ENCODE measurements around the gene MCEMP1. TPM values are rescaled to one million over a fixed set of nuclear protein-coding genes. Genes with fewer than 3 reads are reported as not detected.

Gene MCEMP1
- total RNA-seq, 2 experiments from 2014 or later = not detected

GRCh38 chr19:7662657-7663056 is 14.2 kb upstream of the MCEMP1 start:
- H3K4me1 Mint-ChIP-seq = peaks cover 10% of the 10 kb centered on the region
- no peak overlapping the region for H3K4me3 Mint-ChIP-seq
- ChIA-PET CTCF (no interaction called here), POLR2A (interaction anchor here (1.9 kb wide), 1 partner anchor 33 kb away, joined by 5 read pairs; the partner anchor contains the start of gene PET100)
- no peaks in the 10 kb centered on the region for H3K36me3 Mint-ChIP-seq (ENCODE audit: low read depth)
- H3K27me3 Mint-ChIP-seq = peaks cover 2% of the 10 kb centered on the region
- H3K9me3 Mint-ChIP-seq = no peaks in the 10 kb centered on the region
- no peak overlapping the region for H3K27ac Mint-ChIP-seq
- DNase-seq = no peak

DNA sequence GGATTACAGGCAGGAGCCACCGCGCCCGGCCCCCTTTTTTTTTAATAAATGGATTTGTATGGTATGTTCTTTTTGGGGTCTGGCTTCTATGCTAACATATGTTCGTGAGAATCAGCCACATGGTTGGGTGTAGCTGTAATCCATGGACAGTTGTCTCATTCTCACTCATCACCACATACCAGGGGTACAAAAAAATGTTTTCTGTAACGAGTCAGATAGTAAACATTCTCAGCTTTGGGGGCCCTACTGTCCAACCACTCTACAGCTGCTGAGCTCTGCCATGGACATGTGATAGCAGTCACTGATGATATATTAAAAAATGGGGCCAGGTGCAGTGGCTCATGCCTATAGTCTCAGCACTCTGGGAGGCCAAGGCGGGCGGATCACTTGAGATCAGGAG is 13.2 kb upstream of the MCEMP1 start:
- H3K9me3 Mint-ChIP-seq = no peaks in the 10 kb centered on the region
- H3K27me3 Mint-ChIP-seq = peaks cover 2% of the 10 kb centered on the region
- no peaks in the 10 kb centered on the region for H3K36me3 Mint-ChIP-seq (ENCODE audit: low read depth)
- H3K27ac Mint-ChIP-seq = no peak overlapping the region
- H3K4me1 Mint-ChIP-seq = peaks cover 3% of the 10 kb centered on the region
- DNase-seq = no peak
- ChIA-PET CTCF (interaction anchor here (1.8 kb wide), 1 partner anchor 17 kb away, joined by 6 read pairs; the partner anchor contains the start of gene TRAPPC5), POLR2A (no interaction called here)
- H3K4me3 Mint-ChIP-seq = no peak overlapping the region

GRCh38 chr19:7665076-7665475 is 11.8 kb upstream of the MCEMP1 start:
- ChIA-PET POLR2A (no interaction called here), CTCF (interaction anchor here (1.8 kb wide), 1 partner anchor 16 kb away, joined by 6 read pairs; the partner anchor contains the start of gene TRAPPC5)
- H3K9me3 Mint-ChIP-seq = no peaks in the 10 kb centered on the region
- H3K27ac Mint-ChIP-seq = no peak overlapping the region
- H3K36me3 Mint-ChIP-seq (ENCODE audit: low read depth) = no peaks in the 10 kb centered on the region
- DNase-seq = no peak
- no peak overlapping the region for H3K4me3 Mint-ChIP-seq
- peaks cover 7% of the 10 kb centered on the region for H3K27me3 Mint-ChIP-seq
- peaks cover 4% of the 10 kb centered on the region for H3K4me1 Mint-ChIP-seq

- no peak within 1 kb of the TSS for H3K27ac Mint-ChIP-seq
- peaks cover 10% of the 10 kb centered on the region for H3K4me1 Mint-ChIP-seq
- H3K27me3 Mint-ChIP-seq = peaks cover 22% of the 10 kb centered on the region
- no peaks in the 10 kb centered on the region for H3K9me3 Mint-ChIP-seq
- ChIA-PET POLR2A (no interaction called here), CTCF (interaction anchor here (4.8 kb wide), 1 partner anchor 12 kb away, joined by 23 read pairs; the partner anchor contains the start of gene TRAPPC5)
- DNase-seq = no peak
- no peaks in the 10 kb centered on the region for H3K36me3 Mint-ChIP-seq (ENCODE audit: low read depth)
- H3K4me3 Mint-ChIP-seq = no peak within 1 kb of the TSS
These were observed 8.0 kb upstream of the MCEMP1 start, which contains the start of gene RETN for GRCh38 chr19:7668842-7669241. Gene RETN (plus strand): TSS chr19:7669049. CDS start chr19:7669327, 278 bp downstream.

- H3K4me1 Mint-ChIP-seq = peaks cover 18% of the 10 kb centered on the region
- H3K9me3 Mint-ChIP-seq = peaks cover 7% of the 10 kb centered on the region
- DNase-seq = no peak
- ChIA-PET CTCF (interaction anchor here (4.8 kb wide), 1 partner anchor 11 kb away, joined by 23 read pairs; the partner anchor contains the start of gene TRAPPC5), POLR2A (no interaction called here)
- H3K27me3 Mint-ChIP-seq = peaks cover 30% of the 10 kb centered on the region
- H3K4me3 Mint-ChIP-seq = no peak overlapping the region
- H3K27ac Mint-ChIP-seq = no peak overlapping the region
- H3K36me3 Mint-ChIP-seq (ENCODE audit: low read depth) = no peaks in the 10 kb centered on the region
These were observed 7.2 kb upstream of the MCEMP1 start for GRCh38 chr19:7669641-7670040.

GRCh38 chr19:7670150-7670783 is 6.6 kb upstream of the MCEMP1 start:
- Mint-ChIP-seq H3K4me1 (peaks cover 18% of the 10 kb centered on the region), H3K9me3 (peaks cover 7% of the 10 kb centered on the region), H3K27me3 (peaks cover 30% of the 10 kb centered on the region), H3K27ac (no peak overlapping the region), H3K36me3 (ENCODE audit: low read depth) (no peaks in the 10 kb centered on the region), H3K4me3 (peak overlapping the region; percentile 13)
- DNase-seq = no peak
- CTCF ChIA-PET = interaction anchor here (0.9 to 4.8 kb wide), 2 partner anchors 11 to 129 kb away, joined by 4 to 23 read pairs; partner anchors contain the start of gene TRAPPC5
- POLR2A ChIA-PET = no interaction called here

DNA sequence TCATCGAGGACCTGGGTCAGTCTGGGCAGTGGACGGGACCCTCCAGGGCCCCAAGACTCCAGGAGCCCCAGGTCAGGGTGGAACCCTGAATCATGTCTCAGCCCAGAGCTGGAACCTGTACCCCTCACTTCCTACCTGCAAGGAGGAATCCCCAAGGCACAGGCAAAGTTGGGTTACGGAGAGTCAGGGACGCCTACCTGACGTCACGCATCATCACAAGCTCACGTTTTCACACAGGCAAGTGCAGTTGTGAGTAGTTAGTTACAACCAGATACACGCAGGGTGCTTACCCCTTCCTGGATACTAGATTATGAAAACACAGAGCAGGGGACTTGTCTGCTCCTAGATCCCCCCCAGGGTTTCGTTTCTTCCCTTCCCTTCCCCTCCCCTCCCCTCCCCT is 6.1 kb upstream of the MCEMP1 start:
- H3K4me1 Mint-ChIP-seq = peaks cover 20% of the 10 kb centered on the region
- peaks cover 31% of the 10 kb centered on the region for H3K27me3 Mint-ChIP-seq
- H3K36me3 Mint-ChIP-seq (ENCODE audit: low read depth) = no peaks in the 10 kb centered on the region
- peaks cover 7% of the 10 kb centered on the region for H3K9me3 Mint-ChIP-seq
- ChIA-PET CTCF (interaction anchor here (0.9 to 4.8 kb wide), 2 partner anchors 10 to 129 kb away, joined by 4 to 23 read pairs; partner anchors contain the start of gene TRAPPC5), POLR2A (no interaction called here)
- H3K4me3 Mint-ChIP-seq = no peak overlapping the region
- no peak for DNase-seq
- no peak overlapping the region for H3K27ac Mint-ChIP-seq

GRCh38 chr19:7672522-7672921 is 4.4 kb upstream of the MCEMP1 start:
- Mint-ChIP-seq H3K9me3 (peaks cover 7% of the 10 kb centered on the region), H3K36me3 (ENCODE audit: low read depth) (no peaks in the 10 kb centered on the region), H3K27ac (no peak overlapping the region), H3K4me1 (peaks cover 35% of the 10 kb centered on the region), H3K27me3 (peaks cover 44% of the 10 kb centered on the region), H3K4me3 (no peak overlapping the region)
- ChIA-PET CTCF (interaction anchor here (1.0 kb wide), 2 partner anchors 8 to 16 kb away, joined by 3 to 5 read pairs; partner anchors contain the start of gene TRAPPC5), POLR2A (no interaction called here)
- DNase-seq = no peak

DNA sequence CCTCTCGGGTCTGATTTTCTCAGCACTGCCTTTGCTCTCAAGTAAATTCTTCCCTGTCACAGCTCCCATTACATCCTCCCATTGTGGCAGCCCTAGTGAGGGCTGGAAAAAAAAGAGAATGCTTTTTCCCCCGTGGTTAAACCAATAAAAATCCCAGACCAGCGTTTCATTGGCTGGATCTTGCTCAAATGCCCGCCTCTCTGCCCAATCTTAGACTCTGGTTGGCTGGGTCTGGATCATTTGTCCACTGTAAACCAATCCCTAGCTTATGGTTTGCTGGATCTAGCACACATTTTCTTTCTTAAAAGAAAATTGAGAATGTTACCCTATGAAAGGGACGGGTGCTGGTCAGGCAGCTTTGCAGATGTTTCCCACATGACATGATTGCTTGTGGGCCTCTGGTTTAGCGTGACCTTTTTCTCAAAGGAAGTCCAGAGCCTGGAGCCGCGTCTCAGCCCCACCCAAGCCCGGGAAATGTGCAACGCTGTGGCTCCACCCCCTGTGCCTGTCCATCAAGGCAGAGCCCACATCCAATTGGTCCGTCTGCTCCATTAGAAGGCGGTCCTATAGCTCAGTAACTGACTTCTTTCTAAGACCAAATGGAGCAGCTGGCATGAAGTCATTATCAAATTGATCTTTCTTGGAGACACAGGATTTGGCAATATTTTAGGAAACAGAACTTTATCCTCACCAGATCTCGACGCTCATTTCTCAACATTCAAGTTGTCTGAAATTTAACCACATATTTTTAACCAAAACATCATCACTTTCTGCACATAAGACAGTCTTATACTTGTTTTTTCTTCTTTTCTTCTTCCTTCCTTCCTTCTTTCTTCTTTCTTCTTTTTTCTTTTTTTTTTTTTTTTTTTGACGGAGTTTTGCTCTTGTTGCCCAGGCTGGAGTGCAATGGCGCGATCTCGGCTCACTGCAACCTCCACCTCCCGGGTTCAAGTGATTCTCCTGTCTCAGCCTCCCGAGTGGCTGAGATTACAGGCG is 2.6 kb upstream of the MCEMP1 start:
- H3K36me3 Mint-ChIP-seq (ENCODE audit: low read depth) = no peaks in the 10 kb centered on the region
- ChIA-PET CTCF (interaction anchor here (1.3 kb wide), 1 partner anchor 126 kb away, joined by 4 read pairs; no protein-coding TSS in a partner anchor), POLR2A (no interaction called here)
- peak; percentile 48 for DNase-seq
- H3K27ac Mint-ChIP-seq = no peak overlapping the region
- H3K9me3 Mint-ChIP-seq = peaks cover 7% of the 10 kb centered on the region
- H3K4me3 Mint-ChIP-seq = no peak overlapping the region
- peaks cover 53% of the 10 kb centered on the region for H3K27me3 Mint-ChIP-seq
- peaks cover 46% of the 10 kb centered on the region for H3K4me1 Mint-ChIP-seq

DNA sequence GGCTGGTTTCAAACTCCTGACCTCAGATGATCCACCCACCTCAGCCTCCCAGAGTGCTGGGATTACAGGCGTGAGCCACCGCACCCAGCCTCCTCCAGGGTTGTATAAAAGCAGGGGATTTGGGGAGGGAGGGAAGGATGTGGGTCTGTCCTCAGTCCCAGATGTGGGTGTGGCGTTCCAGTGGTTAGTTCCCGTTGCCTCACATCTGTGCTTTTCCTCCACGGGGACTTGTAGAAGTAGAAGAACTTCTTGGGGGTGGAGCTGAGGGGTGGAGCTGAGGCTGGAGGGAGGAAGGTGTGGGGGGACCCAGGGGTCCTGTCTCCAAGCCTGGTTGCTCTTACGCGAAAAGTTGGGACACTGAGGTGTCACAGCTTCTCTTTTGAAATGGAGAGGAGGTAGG is 514 bp upstream of the MCEMP1 start:
- Mint-ChIP-seq H3K4me1 (peaks cover 49% of the 10 kb centered on the region), H3K27me3 (peaks cover 46% of the 10 kb centered on the region), H3K27ac (no peak overlapping the region), H3K4me3 (no peak overlapping the region), H3K36me3 (ENCODE audit: low read depth) (no peaks in the 10 kb centered on the region), H3K9me3 (peaks cover 7% of the 10 kb centered on the region)
- no peak for DNase-seq
- POLR2A ChIA-PET = no interaction called here
- CTCF ChIA-PET = interaction anchor here (0.9 to 1.8 kb wide), 3 partner anchors 10 to 125 kb away, joined by 3 to 7 read pairs (median 4); no protein-coding TSS in a partner anchor

GRCh38 chr19:7677669-7678311 is 900 bp downstream of the MCEMP1 start:
- Mint-ChIP-seq H3K4me1 (peaks cover 54% of the 10 kb centered on the region), H3K9me3 (peaks cover 7% of the 10 kb centered on the region), H3K27ac (no peak overlapping the region), H3K4me3 (no peak overlapping the region), H3K27me3 (peaks cover 39% of the 10 kb centered on the region), H3K36me3 (ENCODE audit: low read depth) (peaks cover 4% of the 10 kb centered on the region)
- CTCF ChIA-PET = interaction anchor here (1.7 kb wide), 1 partner anchor 109 kb away, joined by 5 read pairs; no protein-coding TSS in a partner anchor
- DNase-seq = no peak
- POLR2A ChIA-PET = interaction anchor here (1.1 to 1.7 kb wide), 2 partner anchors 28 to 122 kb away, joined by 3 to 4 read pairs; no protein-coding TSS in a partner anchor

DNA sequence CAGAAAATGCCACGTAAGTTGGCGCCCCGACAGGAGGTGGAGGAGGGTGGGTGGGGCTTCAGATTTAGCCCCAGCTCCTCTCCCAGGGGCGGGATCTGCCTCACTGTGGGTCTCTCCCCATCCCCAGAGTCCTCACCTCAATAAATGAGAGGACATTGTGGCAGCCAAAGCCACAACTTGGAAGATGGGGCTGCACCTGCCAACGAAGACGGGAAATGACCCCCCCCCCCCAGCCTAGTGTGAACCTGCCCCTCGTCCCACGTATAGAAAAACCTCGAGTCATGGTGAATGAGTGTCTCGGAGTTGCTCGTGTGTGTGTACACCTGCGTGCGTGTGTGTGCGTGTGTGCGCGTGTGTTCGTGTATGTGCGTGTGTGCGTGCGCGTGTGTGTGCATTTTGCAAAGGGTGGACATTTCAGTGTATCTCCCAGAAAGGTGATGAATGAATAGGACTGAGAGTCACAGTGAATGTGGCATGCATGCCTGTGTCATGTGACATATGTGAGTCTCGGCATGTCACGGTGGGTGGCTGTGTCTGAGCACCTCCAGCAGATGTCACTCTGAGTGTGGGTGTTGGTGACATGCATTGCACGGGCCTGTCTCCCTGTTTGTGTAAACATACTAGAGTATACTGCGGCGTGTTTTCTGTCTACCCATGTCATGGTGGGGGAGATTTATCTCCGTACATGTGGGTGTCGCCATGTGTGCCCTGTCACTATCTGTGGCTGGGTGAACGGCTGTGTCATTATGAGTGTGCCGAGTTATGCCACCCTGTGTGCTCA is 2.3 kb downstream of the MCEMP1 start:
- peak overlapping the region; percentile 44 for H3K27ac Mint-ChIP-seq

More for the DNA sequence above, 2.3 kb downstream of the MCEMP1 start:
- CTCF ChIA-PET = interaction anchor here (0.7 to 1.7 kb wide), 3 partner anchors 27 to 121 kb away, joined by 3 to 5 read pairs (median 4); no protein-coding TSS in a partner anchor
- Mint-ChIP-seq H3K27me3 (peaks cover 36% of the 10 kb centered on the region), H3K9me3 (peaks cover 4% of the 10 kb centered on the region), H3K4me3 (peak overlapping the region; percentile 88), H3K36me3 (ENCODE audit: low read depth) (peaks cover 10% of the 10 kb centered on the region), H3K4me1 (peaks cover 51% of the 10 kb centered on the region)
- DNase-seq = peak; percentile 71
- POLR2A ChIA-PET = interaction anchor here (0.8 kb wide), 1 partner anchor 50 kb away, joined by 3 read pairs; the partner anchor contains the start of genes PET100 and XAB2
